ENCODE results near the gene GATAD2A.

- TF ChIP-seq NFIC (IDR thresholded peaks at IDR 0.05) (no peak), SREBF1 (IDR thresholded peaks at IDR 0.05; ENCODE audit: borderline replicate concordance, low read depth, low read length) (no peak), ZBTB40 (IDR thresholded peaks at IDR 0.05) (no peak), ZBTB40 (CRISPR knock-in tag; IDR thresholded peaks at IDR 0.05) (no peak)
Measured at GRCh38 chr19:19410553-19411550, 5.4 kb downstream of the GATAD2A start.
